GM23338 (cell line): ENCODE results near the gene ACOX3. TPM values are rescaled to one million over a fixed set of nuclear protein-coding genes. Genes with fewer than 3 reads are reported as not detected.

ENCODE experiments used
- ATAC-seq: fragments of 200-7000 bp; cut with Tn5 transposase; 3 replicates; pipeline ENCODE4 v1.9.1; 2020
- DNase-seq: peaks from one replicate; pipeline ENCODE4 v3.0.0-alpha.2; 2015; ENCODE audit warnings: low spot score
- H2AFZ ChIP-seq: fragments of 200-600 bp; sonication (generic); 2 replicates; pipeline ENCODE4 v1.8.0; 2016; ENCODE audit warnings: antibody characterized with exemption, mild to moderate bottlenecking, moderate library complexity
- H3F3A ChIP-seq: fragments of 200-600 bp; sonication (generic); replicated peaks from 2 replicates; pipeline ENCODE4 v1.8.0; 2017; ENCODE audit warnings: antibody characterized with exemption, mixed run types, low read depth
- H3K27ac ChIP-seq: fragments of 200-600 bp; sonication (generic); 2 replicates; pipeline ENCODE4 v1.6.1; 2016; ENCODE audit warnings: low read depth
- H3K27me3 ChIP-seq: fragments of 200-600 bp; sonication (generic); 2 replicates; pipeline ENCODE4 v1.8.0; 2016; ENCODE audit warnings: mild to moderate bottlenecking, mixed run types, moderate library complexity; ENCODE audit not compliant: insufficient read depth
- H3K36me3 ChIP-seq: fragments of 200-600 bp; sonication (generic); 2 replicates; pipeline ENCODE4 v1.8.0; 2016; ENCODE audit warnings: mild to moderate bottlenecking; ENCODE audit not compliant: insufficient read depth
- H3K4me1 ChIP-seq: fragments of 200-600 bp; sonication (generic); 2 replicates; pipeline ENCODE4 v1.8.0; 2016; ENCODE audit warnings: mild to moderate bottlenecking, moderate library complexity; ENCODE audit not compliant: insufficient read depth
- H3K4me2 ChIP-seq: fragments of 200-600 bp; sonication (generic); 2 replicates; pipeline ENCODE4 v1.7.1; 2017; ENCODE audit warnings: mixed run types
- H3K4me3 ChIP-seq: fragments of 200-600 bp; sonication (generic); 2 replicates; pipeline ENCODE4 v1.6.1; 2016; ENCODE audit warnings: mixed run types
- H3K79me2 ChIP-seq: fragments of 200-600 bp; sonication (generic); replicated peaks from 2 replicates; pipeline ENCODE4 v1.8.0; 2017; ENCODE audit warnings: mild to moderate bottlenecking; ENCODE audit not compliant: insufficient read depth
- H3K9me2 ChIP-seq: fragments of 200-600 bp; sonication (generic); 2 replicates; pipeline ENCODE4 v1.8.0; 2017; ENCODE audit not compliant: insufficient read depth
- H4K20me1 ChIP-seq: fragments of 200-600 bp; sonication (generic); replicated peaks from 2 replicates; pipeline ENCODE4 v1.8.0; 2017; ENCODE audit warnings: mild to moderate bottlenecking; ENCODE audit not compliant: insufficient read depth
- H3K27ac Mint-ChIP-seq: 2 replicates; pipeline ENCODE4 v1.8.0; 2020; ENCODE audit warnings: inconsistent platforms, mild to moderate bottlenecking, moderate library complexity, mixed read lengths
- H3K27me3 Mint-ChIP-seq: 3 replicates; pipeline ENCODE4 v1.8.0; 2022; ENCODE audit warnings: low read depth, mild to moderate bottlenecking, moderate library complexity, mixed read lengths, inconsistent platforms; ENCODE audit not compliant: insufficient read depth, poor library complexity
- H3K36me3 Mint-ChIP-seq: 3 replicates; pipeline ENCODE4 v1.8.0; 2021; ENCODE audit warnings: low read depth, mild to moderate bottlenecking, inconsistent platforms, moderate library complexity, mixed read lengths
- H3K4me1 Mint-ChIP-seq: 3 replicates; pipeline ENCODE4 v1.8.0; 2020; ENCODE audit warnings: mild to moderate bottlenecking, inconsistent platforms, mixed read lengths
- H3K4me3 Mint-ChIP-seq: 3 replicates; pipeline ENCODE4 v1.8.0; 2021; ENCODE audit warnings: moderate library complexity, mild to moderate bottlenecking, inconsistent platforms, mixed read lengths
- H3K9me3 Mint-ChIP-seq: 3 replicates; pipeline ENCODE4 v1.8.0; 2020; ENCODE audit warnings: moderate library complexity, mild to moderate bottlenecking, inconsistent platforms, mixed read lengths
- CREB1 ChIP-seq: fragments of 250-450 bp; sonication (Bioruptor Pico); IDR thresholded peaks from 2 replicates; pipeline ENCODE4 v1.5.0; 2020; ENCODE audit warnings: low read depth, mild to moderate bottlenecking, moderate library complexity
- CTCF ChIP-seq, 2 experiments: fragments of 200-600 bp in 1 of 2; sonication (generic) in 1 of 2; conservative IDR thresholded peaks; 2 replicates each; pipeline versions ENCODE4 v1.5.1 to v1.6.1; 2016 to 2017; ENCODE audit warnings: antibody characterized with exemption in 2 of 2, low read depth in 2 of 2, mild to moderate bottlenecking in 2 of 2, moderate library complexity in 1 of 2
- ETS1 ChIP-seq: IDR thresholded peaks from 2 replicates; pipeline ENCODE4 v1.6.1; 2016; ENCODE audit warnings: antibody characterized with exemption
- EZH2 ChIP-seq: fragments of 200-600 bp; sonication (generic); IDR thresholded peaks from one replicate; pipeline ENCODE4 v1.8.0; 2017; ENCODE audit warnings: antibody characterized with exemption, mild to moderate bottlenecking, low read depth; ENCODE audit not compliant: unreplicated experiment
- EZH2phosphoT487 ChIP-seq: fragments of 200-600 bp; sonication (generic); IDR thresholded peaks from one replicate; pipeline ENCODE4 v1.8.1; 2018; ENCODE audit warnings: antibody characterized with exemption; ENCODE audit not compliant: unreplicated experiment
- JUNB ChIP-seq: IDR thresholded peaks from one replicate; pipeline ENCODE4 v1.6.1; 2016; ENCODE audit warnings: antibody characterized with exemption; ENCODE audit not compliant: unreplicated experiment
- NANOG ChIP-seq: IDR thresholded peaks from 2 replicates; pipeline ENCODE4 v1.6.1; 2016; ENCODE audit warnings: antibody characterized with exemption, borderline replicate concordance
- POLR2AphosphoS5 ChIP-seq: IDR thresholded peaks from 2 replicates; pipeline ENCODE4 v1.6.1; 2016; ENCODE audit warnings: antibody characterized with exemption, low read depth
- STAT1 ChIP-seq: IDR thresholded peaks from one replicate; pipeline ENCODE4 v1.6.1; 2016; ENCODE audit warnings: antibody characterized with exemption; ENCODE audit not compliant: unreplicated experiment
- ZNF114 ChIP-seq: fragments of 250-450 bp; sonication (Bioruptor Pico); IDR thresholded peaks from 2 replicates; pipeline ENCODE4 v1.5.0; 2020; ENCODE audit warnings: mild to moderate bottlenecking, moderate library complexity
- ZNF331 ChIP-seq: fragments of 250-450 bp; sonication (Bioruptor Pico); IDR thresholded peaks from 2 replicates; pipeline ENCODE4 v1.5.0; 2020; ENCODE audit warnings: low read depth, mild to moderate bottlenecking, moderate library complexity
- polyA plus RNA-seq: library from polyadenylated mRNA; unstranded; fragments of >200 nt; fragmentation: Nextera tagmentation; extraction: Ambion mirVana; gene quantifications from 2 replicates; pipeline ENCODE4 v1.2.1, GENCODE V29; 2016
- total RNA-seq: library from RNA; depleted of rRNA; stranded (reverse); fragments of >200 nt; shearing (Covaris generic); gene quantifications from 2 replicates; pipeline ENCODE4 v1.2.3, GENCODE V29; 2014
- TF ChIP-seq, protein P1 (sequence below): IDR thresholded peaks from one replicate; pipeline ENCODE4 v1.6.1; 2018; ENCODE audit warnings: antibody characterized with exemption; ENCODE audit not compliant: unreplicated experiment

The ACOX3 gene
- total and polyA plus RNA-seq, 2 experiments from 2014 or later: 6.4 to 17.2 TPM

- TF ChIP-seq, protein P1, sequence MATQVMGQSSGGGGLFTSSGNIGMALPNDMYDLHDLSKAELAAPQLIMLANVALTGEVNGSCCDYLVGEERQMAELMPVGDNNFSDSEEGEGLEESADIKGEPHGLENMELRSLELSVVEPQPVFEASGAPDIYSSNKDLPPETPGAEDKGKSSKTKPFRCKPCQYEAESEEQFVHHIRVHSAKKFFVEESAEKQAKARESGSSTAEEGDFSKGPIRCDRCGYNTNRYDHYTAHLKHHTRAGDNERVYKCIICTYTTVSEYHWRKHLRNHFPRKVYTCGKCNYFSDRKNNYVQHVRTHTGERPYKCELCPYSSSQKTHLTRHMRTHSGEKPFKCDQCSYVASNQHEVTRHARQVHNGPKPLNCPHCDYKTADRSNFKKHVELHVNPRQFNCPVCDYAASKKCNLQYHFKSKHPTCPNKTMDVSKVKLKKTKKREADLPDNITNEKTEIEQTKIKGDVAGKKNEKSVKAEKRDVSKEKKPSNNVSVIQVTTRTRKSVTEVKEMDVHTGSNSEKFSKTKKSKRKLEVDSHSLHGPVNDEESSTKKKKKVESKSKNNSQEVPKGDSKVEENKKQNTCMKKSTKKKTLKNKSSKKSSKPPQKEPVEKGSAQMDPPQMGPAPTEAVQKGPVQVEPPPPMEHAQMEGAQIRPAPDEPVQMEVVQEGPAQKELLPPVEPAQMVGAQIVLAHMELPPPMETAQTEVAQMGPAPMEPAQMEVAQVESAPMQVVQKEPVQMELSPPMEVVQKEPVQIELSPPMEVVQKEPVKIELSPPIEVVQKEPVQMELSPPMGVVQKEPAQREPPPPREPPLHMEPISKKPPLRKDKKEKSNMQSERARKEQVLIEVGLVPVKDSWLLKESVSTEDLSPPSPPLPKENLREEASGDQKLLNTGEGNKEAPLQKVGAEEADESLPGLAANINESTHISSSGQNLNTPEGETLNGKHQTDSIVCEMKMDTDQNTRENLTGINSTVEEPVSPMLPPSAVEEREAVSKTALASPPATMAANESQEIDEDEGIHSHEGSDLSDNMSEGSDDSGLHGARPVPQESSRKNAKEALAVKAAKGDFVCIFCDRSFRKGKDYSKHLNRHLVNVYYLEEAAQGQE: no peak
- no peak for TF ChIP-seq STAT1
- no peak for TF ChIP-seq POLR2AphosphoS5
- no peak for TF ChIP-seq NANOG
- no peak for TF ChIP-seq ZNF114 (CRISPR knock-in tag)
- TF ChIP-seq EZH2phosphoT487: no peak
- TF ChIP-seq CREB1 (CRISPR knock-in tag): no peak
- no peak for TF ChIP-seq JUNB
Observed at GRCh38 chr4:8457646-8458252, 17.2 kb upstream of the ACOX3 start (continued).

DNA sequence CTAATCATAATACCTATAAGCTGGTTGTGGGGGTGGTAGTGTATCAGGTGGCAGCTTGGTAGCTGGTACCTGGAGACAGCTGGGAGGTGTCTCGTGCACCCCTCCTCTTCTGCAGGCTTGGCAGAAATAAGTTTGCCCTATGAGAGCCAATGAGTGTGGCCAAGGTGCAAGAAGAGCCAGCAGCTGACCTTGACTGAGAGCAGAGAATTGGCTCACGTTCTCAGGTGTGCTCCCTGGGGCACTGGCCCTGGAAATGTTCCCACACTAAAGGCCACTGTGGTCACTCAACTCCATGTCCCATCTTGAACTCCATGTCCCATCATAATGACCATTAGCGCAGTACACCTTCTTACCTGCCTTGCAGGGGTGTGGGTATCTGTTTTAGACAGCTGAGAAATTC, 13.4 kb upstream of the ACOX3 start:
- Histone ChIP-seq H3K79me2 (no peaks in the 10 kb centered on the region), H3F3A (no peaks in the 10 kb centered on the region), H3K36me3 (peaks cover 15% of the 10 kb centered on the region), H3K27me3 (no peaks in the 10 kb centered on the region), H3K9me2 (no peaks in the 10 kb centered on the region), H3K4me3 (no peak overlapping the region), H2AFZ (no peak overlapping the region), H4K20me1 (peaks cover 4% of the 10 kb centered on the region; the same call in 1 of the 2 replicates), H3K4me2 (no peak overlapping the region), H3K4me1 (no peaks in the 10 kb centered on the region), H3K27ac (no peak overlapping the region)
- no peak for ATAC-seq
- no peaks in the 10 kb centered on the region for H3K27me3 Mint-ChIP-seq
- H3K4me3 Mint-ChIP-seq: no peak overlapping the region
- no peaks in the 10 kb centered on the region for H3K4me1 Mint-ChIP-seq
- no peak for DNase-seq
- no peaks in the 10 kb centered on the region for H3K9me3 Mint-ChIP-seq
- peaks cover 58% of the 10 kb centered on the region; the same call in 2 of the 3 replicates for H3K36me3 Mint-ChIP-seq
- H3K27ac Mint-ChIP-seq: no peak overlapping the region
- no peak for TF ChIP-seq POLR2AphosphoS5
- no peak for TF ChIP-seq NANOG
- TF ChIP-seq CREB1 (CRISPR knock-in tag): no peak
- TF ChIP-seq JUNB: no peak
- TF ChIP-seq STAT1: no peak
- TF ChIP-seq EZH2: no peak
- no peak for TF ChIP-seq ZNF114 (CRISPR knock-in tag)
- no peak for TF ChIP-seq CTCF (conservative IDR thresholded peaks at IDR 0.05; ENCODE audit: low read depth in 2 of 2)
- no peak for TF ChIP-seq ZNF331 (CRISPR knock-in tag)
- TF ChIP-seq, protein P1: no peak
- TF ChIP-seq ETS1: no peak
- no peak for TF ChIP-seq EZH2phosphoT487
